Neural cell (in vitro differentiated cells): ENCODE results near the gene ANKRD6. TPM values are rescaled to one million over a fixed set of nuclear protein-coding genes. Genes with fewer than 3 reads are reported as not detected.

Experiments used
- H2AFZ ChIP-seq: fragments of 200-600, 300-800 bp; sonication (generic), shearing (Covaris generic); 2 replicates; pipeline ENCODE4 v1.6.0; 2014; ENCODE audit warnings: low read depth, mild to moderate bottlenecking, antibody characterized with exemption, low read length, moderate library complexity
- H3F3A ChIP-seq: fragments of 200-600 bp; shearing (Covaris generic); 2 replicates; pipeline ENCODE4 v1.6.1; 2016; ENCODE audit warnings: mild to moderate bottlenecking, moderate library complexity, mixed read lengths, antibody characterized with exemption, low read length; ENCODE audit not compliant: insufficient read depth, poor library complexity, severe bottlenecking
- H3K27ac ChIP-seq: fragments of 200-600, 300-800 bp; sonication (generic), shearing (Covaris generic); 2 replicates; pipeline ENCODE4 v1.5.1; 2014; ENCODE audit warnings: mild to moderate bottlenecking, low read length, moderate library complexity
- H3K27me3 ChIP-seq: fragments of 300-800, 200-600 bp; sonication (generic), shearing (Covaris generic); 2 replicates; pipeline ENCODE4 v1.6.0; 2014; ENCODE audit warnings: mild to moderate bottlenecking, low read depth, low read length, moderate library complexity; ENCODE audit not compliant: insufficient read depth
- H3K36me3 ChIP-seq: fragments of 300-800, 200-600 bp; sonication (generic), shearing (Covaris generic); 2 replicates; pipeline ENCODE4 v1.5.1; 2014; ENCODE audit warnings: mild to moderate bottlenecking, antibody characterized with exemption, low read length, moderate library complexity; ENCODE audit not compliant: insufficient read depth
- H3K4me2 ChIP-seq: fragments of 300-800, 200-600 bp; sonication (generic), shearing (Covaris generic); 2 replicates; pipeline ENCODE4 v1.6.0; 2014; ENCODE audit warnings: mild to moderate bottlenecking, low read length
- H3K4me3 ChIP-seq: fragments of 300-800, 200-600 bp; sonication (generic), shearing (Covaris generic); 2 replicates; pipeline ENCODE4 v1.5.1; 2014; ENCODE audit warnings: mild to moderate bottlenecking, low read length, moderate library complexity
- H3K79me2 ChIP-seq: fragments of 200-600 bp; shearing (Covaris generic); replicated peaks from 2 replicates; pipeline ENCODE4 v1.6.0; 2014; ENCODE audit warnings: mild to moderate bottlenecking, low read length, moderate library complexity; ENCODE audit not compliant: insufficient read depth
- H3K9ac ChIP-seq: fragments of 300-800, 200-600 bp; sonication (generic), shearing (Covaris generic); 2 replicates; pipeline ENCODE4 v1.6.1; 2016; ENCODE audit warnings: mild to moderate bottlenecking, low read length, mixed read lengths
- H3K9me2 ChIP-seq: fragments of 200-600 bp; shearing (Covaris generic); 2 replicates; pipeline ENCODE4 v1.6.1; 2016; ENCODE audit warnings: mild to moderate bottlenecking, low read length, mixed read lengths; ENCODE audit not compliant: insufficient read depth
- H3K9me3 ChIP-seq: fragments of 200-600, 300-800 bp; sonication (generic), shearing (Covaris generic); 2 replicates; pipeline ENCODE4 v1.6.1; 2016; ENCODE audit warnings: mild to moderate bottlenecking, mixed run types, low read length, moderate library complexity, mixed read lengths
- H4K20me1 ChIP-seq: fragments of 200-600 bp; shearing (Covaris generic); 2 replicates; pipeline ENCODE4 v1.6.1; 2016; ENCODE audit warnings: mild to moderate bottlenecking, mixed run types; ENCODE audit not compliant: insufficient read depth
- EP300 ChIP-seq: fragments of 450-650 bp; conservative IDR thresholded peaks from 2 replicates; pipeline ENCODE4 v1.6.1; 2014; ENCODE audit warnings: antibody characterized with exemption, mild to moderate bottlenecking, moderate library complexity; ENCODE audit not compliant: poor library complexity, severe bottlenecking
- EZH2 ChIP-seq: fragments of 200-600, 300-800 bp; shearing (Covaris generic), sonication (generic); IDR thresholded peaks from 2 replicates; pipeline ENCODE4 v1.6.1; 2014; ENCODE audit warnings: antibody characterized with exemption, low read length, borderline replicate concordance, mild to moderate bottlenecking; ENCODE audit not compliant: insufficient read depth, poor library complexity, severe bottlenecking
- MXI1 ChIP-seq: fragments of 450-650 bp; conservative IDR thresholded peaks from 2 replicates; pipeline ENCODE4 v1.6.1; 2014; ENCODE audit warnings: antibody characterized with exemption, mild to moderate bottlenecking; ENCODE audit not compliant: poor library complexity, severe bottlenecking
- POLR2AphosphoS5 ChIP-seq: IDR thresholded peaks from 2 replicates; pipeline ENCODE4 v1.6.1; 2012
- RAD21 ChIP-seq: fragments of 450-650 bp; conservative IDR thresholded peaks from 2 replicates; pipeline ENCODE4 v1.6.1; 2014; ENCODE audit warnings: antibody characterized with exemption, mild to moderate bottlenecking, moderate library complexity
- SMC3 ChIP-seq: fragments of 450-650 bp; conservative IDR thresholded peaks from 2 replicates; pipeline ENCODE4 v1.6.1; 2014; ENCODE audit warnings: antibody characterized with exemption, mild to moderate bottlenecking, moderate library complexity; ENCODE audit not compliant: poor library complexity
- TAF1 ChIP-seq: IDR thresholded peaks from 2 replicates; pipeline ENCODE4 v1.6.1; 2012; ENCODE audit warnings: low read depth
- polyA plus RNA-seq: library from polyadenylated mRNA; depleted of rRNA; stranded (reverse); fragments of >200 nt; gene quantifications from 2 replicates; pipeline ENCODE4 v1.2.3, GENCODE V29; 2014
- TF ChIP-seq, protein P1 (sequence below): IDR thresholded peaks from 2 replicates; pipeline ENCODE4 v1.6.1; 2012; ENCODE audit warnings: borderline replicate concordance
- TF ChIP-seq, protein P2 (sequence below): fragments of 450-650 bp; IDR thresholded peaks from 2 replicates; pipeline ENCODE4 v1.5.1; 2014; ENCODE audit warnings: antibody characterized with exemption, mild to moderate bottlenecking, moderate library complexity; ENCODE audit not compliant: poor library complexity, severe bottlenecking

The ANKRD6 gene
- polyA plus RNA-seq, 1 donor from 2014 or later, result 43.5 TPM

DNA sequence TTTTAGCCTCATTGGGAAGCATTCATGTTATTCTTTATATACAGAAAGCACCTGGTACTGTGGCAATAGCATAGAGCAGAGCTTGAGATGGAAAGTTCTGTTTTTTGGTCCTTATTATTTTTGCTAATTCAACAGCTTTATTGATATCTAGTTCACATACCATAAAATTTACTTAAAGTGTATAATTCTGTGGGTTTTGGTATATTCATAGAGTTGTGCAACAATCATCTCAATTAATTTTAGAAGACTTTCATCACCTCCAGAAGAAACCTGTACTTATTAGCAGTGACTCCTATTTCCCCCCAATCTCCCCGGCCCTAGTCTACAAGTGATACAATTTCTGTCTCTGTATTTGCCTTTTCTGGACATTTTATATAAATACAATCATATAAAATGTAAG lies 77.4 kb downstream of the ANKRD6 start:
- no peak overlapping the region for H2AFZ ChIP-seq
- H3F3A ChIP-seq, result no peaks in the 10 kb centered on the region
- H3K36me3 ChIP-seq, result no peaks in the 10 kb centered on the region
- H3K79me2 ChIP-seq, result peaks cover 2% of the 10 kb centered on the region
- H3K4me2 ChIP-seq, result no peak overlapping the region
- no peak overlapping the region for H3K9ac ChIP-seq
- TF ChIP-seq, protein P1, sequence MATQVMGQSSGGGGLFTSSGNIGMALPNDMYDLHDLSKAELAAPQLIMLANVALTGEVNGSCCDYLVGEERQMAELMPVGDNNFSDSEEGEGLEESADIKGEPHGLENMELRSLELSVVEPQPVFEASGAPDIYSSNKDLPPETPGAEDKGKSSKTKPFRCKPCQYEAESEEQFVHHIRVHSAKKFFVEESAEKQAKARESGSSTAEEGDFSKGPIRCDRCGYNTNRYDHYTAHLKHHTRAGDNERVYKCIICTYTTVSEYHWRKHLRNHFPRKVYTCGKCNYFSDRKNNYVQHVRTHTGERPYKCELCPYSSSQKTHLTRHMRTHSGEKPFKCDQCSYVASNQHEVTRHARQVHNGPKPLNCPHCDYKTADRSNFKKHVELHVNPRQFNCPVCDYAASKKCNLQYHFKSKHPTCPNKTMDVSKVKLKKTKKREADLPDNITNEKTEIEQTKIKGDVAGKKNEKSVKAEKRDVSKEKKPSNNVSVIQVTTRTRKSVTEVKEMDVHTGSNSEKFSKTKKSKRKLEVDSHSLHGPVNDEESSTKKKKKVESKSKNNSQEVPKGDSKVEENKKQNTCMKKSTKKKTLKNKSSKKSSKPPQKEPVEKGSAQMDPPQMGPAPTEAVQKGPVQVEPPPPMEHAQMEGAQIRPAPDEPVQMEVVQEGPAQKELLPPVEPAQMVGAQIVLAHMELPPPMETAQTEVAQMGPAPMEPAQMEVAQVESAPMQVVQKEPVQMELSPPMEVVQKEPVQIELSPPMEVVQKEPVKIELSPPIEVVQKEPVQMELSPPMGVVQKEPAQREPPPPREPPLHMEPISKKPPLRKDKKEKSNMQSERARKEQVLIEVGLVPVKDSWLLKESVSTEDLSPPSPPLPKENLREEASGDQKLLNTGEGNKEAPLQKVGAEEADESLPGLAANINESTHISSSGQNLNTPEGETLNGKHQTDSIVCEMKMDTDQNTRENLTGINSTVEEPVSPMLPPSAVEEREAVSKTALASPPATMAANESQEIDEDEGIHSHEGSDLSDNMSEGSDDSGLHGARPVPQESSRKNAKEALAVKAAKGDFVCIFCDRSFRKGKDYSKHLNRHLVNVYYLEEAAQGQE, result no peak
- TF ChIP-seq TAF1 (no peak), EP300 (no peak), EZH2 (no peak), MXI1 (no peak), SMC3 (no peak), RAD21 (no peak), POLR2AphosphoS5 (no peak)
- TF ChIP-seq, protein P2, sequence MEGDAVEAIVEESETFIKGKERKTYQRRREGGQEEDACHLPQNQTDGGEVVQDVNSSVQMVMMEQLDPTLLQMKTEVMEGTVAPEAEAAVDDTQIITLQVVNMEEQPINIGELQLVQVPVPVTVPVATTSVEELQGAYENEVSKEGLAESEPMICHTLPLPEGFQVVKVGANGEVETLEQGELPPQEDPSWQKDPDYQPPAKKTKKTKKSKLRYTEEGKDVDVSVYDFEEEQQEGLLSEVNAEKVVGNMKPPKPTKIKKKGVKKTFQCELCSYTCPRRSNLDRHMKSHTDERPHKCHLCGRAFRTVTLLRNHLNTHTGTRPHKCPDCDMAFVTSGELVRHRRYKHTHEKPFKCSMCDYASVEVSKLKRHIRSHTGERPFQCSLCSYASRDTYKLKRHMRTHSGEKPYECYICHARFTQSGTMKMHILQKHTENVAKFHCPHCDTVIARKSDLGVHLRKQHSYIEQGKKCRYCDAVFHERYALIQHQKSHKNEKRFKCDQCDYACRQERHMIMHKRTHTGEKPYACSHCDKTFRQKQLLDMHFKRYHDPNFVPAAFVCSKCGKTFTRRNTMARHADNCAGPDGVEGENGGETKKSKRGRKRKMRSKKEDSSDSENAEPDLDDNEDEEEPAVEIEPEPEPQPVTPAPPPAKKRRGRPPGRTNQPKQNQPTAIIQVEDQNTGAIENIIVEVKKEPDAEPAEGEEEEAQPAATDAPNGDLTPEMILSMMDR, result no peak
- no peaks in the 10 kb centered on the region for H3K9me3 ChIP-seq
- H3K4me3 ChIP-seq, result no peak overlapping the region
- H3K27ac ChIP-seq, result no peak overlapping the region
- H3K27me3 ChIP-seq, result no peaks in the 10 kb centered on the region
- H4K20me1 ChIP-seq, result no peaks in the 10 kb centered on the region
- H3K9me2 ChIP-seq, result no peaks in the 10 kb centered on the region

DNA sequence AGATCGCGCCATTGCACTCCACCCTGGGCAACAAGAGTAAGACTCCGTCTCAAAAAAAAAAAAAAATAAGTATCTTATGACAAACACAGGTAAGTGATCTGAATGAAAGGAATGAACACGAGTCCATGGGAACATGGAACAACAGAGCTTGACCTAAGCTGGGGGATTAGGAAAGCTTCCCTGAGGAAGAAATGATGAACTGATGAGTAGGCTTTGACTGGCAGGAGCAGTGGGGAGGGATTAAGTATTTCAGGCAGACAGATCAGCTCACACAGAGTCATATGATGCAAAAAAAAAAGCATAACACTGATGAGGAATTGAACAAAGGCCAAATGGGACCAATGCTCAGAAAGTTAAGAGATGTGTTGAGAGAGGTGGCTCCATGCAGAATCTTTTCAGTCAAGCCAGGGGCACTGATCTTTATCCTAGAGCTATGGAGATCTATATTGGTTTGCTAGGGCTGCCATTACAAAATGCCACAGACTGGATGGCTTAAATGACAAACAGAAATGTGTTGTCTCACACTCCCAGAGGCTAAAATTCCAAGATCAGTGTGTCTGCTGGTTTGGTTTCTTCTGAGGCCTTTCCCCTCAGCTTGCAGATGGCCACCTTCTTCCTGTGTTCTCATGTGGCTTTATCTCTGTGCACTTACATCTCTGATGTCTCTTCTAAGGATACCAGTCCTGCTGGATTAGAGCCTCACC lies 85.6 kb downstream of the ANKRD6 start:
- H3K79me2 ChIP-seq, result no peaks in the 10 kb centered on the region
- no peak overlapping the region for H3K4me2 ChIP-seq
- H3K9me2 ChIP-seq, result no peaks in the 10 kb centered on the region
- H3K4me3 ChIP-seq, result no peak overlapping the region
- no peak overlapping the region for H2AFZ ChIP-seq
- no peaks in the 10 kb centered on the region for H3K27me3 ChIP-seq
- H3K36me3 ChIP-seq, result no peaks in the 10 kb centered on the region
- no peak overlapping the region for H3K9ac ChIP-seq
- H4K20me1 ChIP-seq, result no peaks in the 10 kb centered on the region
- no peaks in the 10 kb centered on the region for H3K9me3 ChIP-seq
- TF ChIP-seq SMC3 (no peak), RAD21 (no peak), TAF1 (no peak), MXI1 (no peak), EZH2 (no peak), POLR2AphosphoS5 (no peak), EP300 (no peak)
- TF ChIP-seq, protein P2, result no peak
- TF ChIP-seq, protein P1, result no peak
- H3F3A ChIP-seq, result no peaks in the 10 kb centered on the region
- H3K27ac ChIP-seq, result no peak overlapping the region
